HUES48 (cell line): ENCODE data around the gene AGTRAP.

ENCODE experiments used
- H3K27ac ChIP-seq: one replicate; pipeline ENCODE4 v1.7.0; 2013; ENCODE audit warnings: low read depth, low read length, inconsistent platforms
- H3K27me3 ChIP-seq: 2 replicates; pipeline ENCODE4 v1.6.1; 2013; ENCODE audit warnings: mild to moderate bottlenecking, low read length; ENCODE audit not compliant: control insufficient read depth, insufficient read depth
- H3K36me3 ChIP-seq: 2 replicates; pipeline ENCODE4 v1.6.1; 2013; ENCODE audit warnings: low read length; ENCODE audit not compliant: control insufficient read depth, insufficient read depth
- H3K4me1 ChIP-seq: 2 replicates; pipeline ENCODE4 v1.6.1; 2013; ENCODE audit warnings: mild to moderate bottlenecking, low read length; ENCODE audit not compliant: control insufficient read depth, insufficient read depth
- H3K4me3 ChIP-seq: 2 replicates; pipeline ENCODE4 v1.5.1; 2013; ENCODE audit warnings: mild to moderate bottlenecking, low read depth, low read length
- H3K9ac ChIP-seq: 2 replicates; pipeline ENCODE4 v1.6.1; 2013; ENCODE audit warnings: mild to moderate bottlenecking, low read depth, low read length, moderate library complexity
- H3K9me3 ChIP-seq: 2 replicates; pipeline ENCODE4 v1.6.1; 2013; ENCODE audit warnings: low read length; ENCODE audit not compliant: control insufficient read depth, insufficient read depth

The AGTRAP gene

GRCh38 chr1:11784993-11785769 is 49.2 kb downstream of the AGTRAP start:
- Histone ChIP-seq H3K4me3 (no peak overlapping the region), H3K27ac (peak overlapping the region; percentile 21), H3K9ac (no peak overlapping the region), H3K9me3 (no peaks in the 10 kb centered on the region), H3K36me3 (peaks cover 7% of the 10 kb centered on the region; the same call in 1 of the 2 replicates), H3K4me1 (peaks cover 35% of the 10 kb centered on the region), H3K27me3 (no peaks in the 10 kb centered on the region)

DNA sequence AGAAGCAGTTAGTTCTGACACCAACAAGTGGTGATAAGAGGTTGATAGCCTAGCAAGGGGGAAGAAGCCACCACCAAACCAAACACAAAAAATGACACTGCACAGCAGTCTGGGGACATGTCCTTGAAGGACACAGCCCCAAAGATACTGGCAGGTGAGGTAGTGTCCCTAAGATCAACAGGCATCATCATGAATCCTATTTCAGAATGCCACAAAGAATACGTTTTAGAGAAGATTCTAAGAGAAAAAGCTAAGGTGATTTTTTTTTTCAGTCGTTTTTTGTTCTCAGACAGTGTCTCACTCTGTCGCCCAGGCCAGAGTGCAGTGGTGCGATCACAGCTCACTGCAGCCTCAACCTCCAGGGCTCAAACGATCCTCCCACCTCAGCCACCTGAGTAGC is 50.2 kb downstream of the AGTRAP start:
- peaks cover 17% of the 10 kb centered on the region; the same call in 1 of the 2 replicates for H3K36me3 ChIP-seq
- no peak overlapping the region for H3K9ac ChIP-seq
- no peaks in the 10 kb centered on the region for H3K9me3 ChIP-seq
- no peak overlapping the region for H3K27ac ChIP-seq
- no peak overlapping the region for H3K4me3 ChIP-seq
- H3K4me1 ChIP-seq: peaks cover 35% of the 10 kb centered on the region
- H3K27me3 ChIP-seq: no peaks in the 10 kb centered on the region

GRCh38 chr1:11787251-11787803 is 51.4 kb downstream of the AGTRAP start:
- Histone ChIP-seq H3K36me3 (peaks cover 27% of the 10 kb centered on the region; the same call in 1 of the 2 replicates), H3K27me3 (no peaks in the 10 kb centered on the region), H3K9me3 (no peaks in the 10 kb centered on the region), H3K9ac (peak overlapping the region; percentile 25; the same call in 1 of the 2 replicates), H3K27ac (peak overlapping the region; percentile 88), H3K4me1 (peaks cover 35% of the 10 kb centered on the region), H3K4me3 (peak overlapping the region; percentile 29; the same call in 1 of the 2 replicates)

- no peak overlapping the region for H3K9ac ChIP-seq
- H3K27ac ChIP-seq: peak overlapping the region; percentile 88
- peaks cover 35% of the 10 kb centered on the region for H3K4me1 ChIP-seq
- no peaks in the 10 kb centered on the region for H3K27me3 ChIP-seq
- peaks cover 27% of the 10 kb centered on the region; the same call in 1 of the 2 replicates for H3K36me3 ChIP-seq
- no peak overlapping the region for H3K4me3 ChIP-seq
- H3K9me3 ChIP-seq: no peaks in the 10 kb centered on the region
Measured at GRCh38 chr1:11787804-11788436, 52.0 kb downstream of the AGTRAP start.

DNA sequence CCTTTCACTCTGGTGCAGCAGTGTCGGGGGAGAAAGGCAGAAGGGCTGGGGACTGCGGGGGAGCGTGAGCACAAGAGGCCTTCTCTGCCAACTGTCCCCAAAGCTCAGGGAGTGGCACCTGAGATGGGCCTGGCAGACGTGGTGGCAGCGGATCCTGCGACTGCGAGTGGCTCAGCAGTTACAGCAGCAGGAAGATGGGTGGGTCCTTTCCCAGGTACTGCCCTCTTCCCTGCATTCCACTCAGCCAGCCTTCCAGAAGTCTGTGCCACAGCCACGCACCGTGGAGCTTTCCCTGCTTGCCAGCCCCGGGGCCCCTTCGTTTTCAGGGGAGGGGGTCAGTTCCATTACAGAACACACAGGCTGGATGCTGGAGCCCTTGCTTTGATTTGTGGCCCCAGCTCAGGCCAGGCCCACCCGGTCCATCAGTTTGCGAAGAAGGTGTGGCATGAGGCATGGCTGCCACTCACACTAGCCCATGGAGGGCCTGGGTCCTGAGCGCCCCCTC is 52.7 kb downstream of the AGTRAP start:
- no peaks in the 10 kb centered on the region for H3K27me3 ChIP-seq
- H3K4me1 ChIP-seq: peaks cover 35% of the 10 kb centered on the region
- H3K36me3 ChIP-seq: peaks cover 30% of the 10 kb centered on the region; the same call in 1 of the 2 replicates
- H3K4me3 ChIP-seq: no peak overlapping the region
- H3K27ac ChIP-seq: no peak overlapping the region
- no peak overlapping the region for H3K9ac ChIP-seq
- H3K9me3 ChIP-seq: no peaks in the 10 kb centered on the region

GRCh38 chr1:11789126-11790067 is 53.5 kb downstream of the AGTRAP start:
- Histone ChIP-seq H3K4me1 (peaks cover 33% of the 10 kb centered on the region), H3K27ac (no peak overlapping the region), H3K36me3 (peaks cover 38% of the 10 kb centered on the region), H3K9ac (no peak overlapping the region), H3K4me3 (no peak overlapping the region), H3K9me3 (no peaks in the 10 kb centered on the region), H3K27me3 (no peaks in the 10 kb centered on the region)

DNA sequence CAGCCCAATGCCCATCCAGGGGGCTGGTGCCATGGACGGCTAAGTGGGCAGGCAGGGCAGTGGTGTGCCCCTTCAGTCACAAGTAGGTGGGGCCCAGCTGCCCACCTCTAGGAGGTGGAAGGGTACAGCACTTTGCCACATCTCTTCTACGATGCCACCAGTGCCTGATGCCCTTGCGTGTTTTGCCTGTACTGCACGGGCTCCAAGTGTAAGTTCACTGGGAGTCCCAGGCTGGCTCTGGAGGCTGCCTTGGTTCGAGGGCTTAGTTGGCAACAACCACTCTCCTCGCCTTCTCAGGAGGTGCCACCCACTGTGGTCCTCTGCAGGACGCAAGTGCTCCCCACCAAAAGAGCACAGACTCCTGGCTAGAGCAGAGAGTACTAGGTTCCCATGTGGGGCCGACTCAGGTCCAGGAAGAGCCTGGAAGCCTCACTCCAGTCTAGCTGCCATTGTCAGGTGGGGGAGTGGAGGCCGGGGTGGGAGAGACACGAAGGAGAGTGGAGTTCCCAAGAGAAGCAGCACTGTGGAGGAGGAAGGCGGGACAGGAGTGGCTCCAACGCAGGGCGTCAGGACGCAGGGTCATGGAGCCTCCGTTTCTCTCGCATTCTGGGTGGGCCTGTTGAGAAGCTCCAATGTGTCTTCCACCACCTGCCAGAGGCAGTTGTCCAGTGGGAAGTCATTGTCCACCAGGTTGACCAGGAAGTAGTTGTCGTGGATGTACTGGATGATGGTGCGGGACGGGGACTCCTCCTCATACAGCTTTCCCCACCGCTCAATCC is 54.4 kb downstream of the AGTRAP start:
- peaks cover 46% of the 10 kb centered on the region for H3K36me3 ChIP-seq
- no peak overlapping the region for H3K27ac ChIP-seq
- H3K9me3 ChIP-seq: no peaks in the 10 kb centered on the region
- no peak overlapping the region for H3K4me3 ChIP-seq
- H3K9ac ChIP-seq: no peak overlapping the region
- H3K27me3 ChIP-seq: no peaks in the 10 kb centered on the region
- H3K4me1 ChIP-seq: peaks cover 26% of the 10 kb centered on the region

DNA sequence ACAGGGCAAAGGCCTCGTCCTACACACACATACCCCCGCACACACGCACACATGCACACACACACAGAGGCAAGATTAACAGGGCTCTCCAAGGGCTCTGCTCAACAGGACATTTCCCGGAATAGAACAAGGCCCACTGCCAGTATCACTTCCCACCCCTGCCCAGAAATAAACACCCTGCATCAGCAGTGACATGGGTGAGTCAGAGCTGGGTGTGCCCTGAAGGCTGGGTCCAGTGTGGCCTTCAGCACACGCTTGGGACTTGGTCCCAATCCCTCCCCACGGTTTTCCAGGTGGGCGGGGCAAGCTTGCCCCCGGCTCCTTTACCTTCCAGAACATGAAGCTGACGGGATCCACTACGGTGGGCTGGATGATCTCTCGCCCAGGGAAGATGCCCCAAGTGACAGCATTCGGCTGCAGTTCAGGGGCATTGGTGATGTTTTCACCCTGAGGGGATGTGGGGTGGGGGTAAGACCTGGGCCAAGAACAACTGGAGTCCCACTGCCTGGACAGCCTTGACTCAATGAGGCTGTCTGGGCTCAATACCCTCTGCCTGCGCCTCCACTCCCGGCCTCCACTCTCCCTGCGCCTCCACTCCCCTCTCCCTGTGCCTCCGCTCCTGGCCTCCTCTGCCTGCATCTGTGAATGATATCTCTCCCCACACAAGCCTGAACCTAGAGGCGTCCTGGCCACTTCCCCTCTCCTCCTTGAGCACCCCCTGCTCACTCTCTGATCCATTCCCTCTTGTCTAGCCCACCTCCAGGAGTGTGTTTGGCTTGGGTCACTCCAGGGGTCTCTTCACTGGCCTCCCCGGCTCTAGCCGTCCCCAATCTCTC is 55.2 kb downstream of the AGTRAP start:
- no peak overlapping the region for H3K27ac ChIP-seq
- no peak overlapping the region for H3K9ac ChIP-seq
- no peaks in the 10 kb centered on the region for H3K9me3 ChIP-seq
- no peak overlapping the region for H3K4me3 ChIP-seq
- peaks cover 23% of the 10 kb centered on the region for H3K4me1 ChIP-seq
- H3K27me3 ChIP-seq: no peaks in the 10 kb centered on the region
- peaks cover 55% of the 10 kb centered on the region for H3K36me3 ChIP-seq

DNA sequence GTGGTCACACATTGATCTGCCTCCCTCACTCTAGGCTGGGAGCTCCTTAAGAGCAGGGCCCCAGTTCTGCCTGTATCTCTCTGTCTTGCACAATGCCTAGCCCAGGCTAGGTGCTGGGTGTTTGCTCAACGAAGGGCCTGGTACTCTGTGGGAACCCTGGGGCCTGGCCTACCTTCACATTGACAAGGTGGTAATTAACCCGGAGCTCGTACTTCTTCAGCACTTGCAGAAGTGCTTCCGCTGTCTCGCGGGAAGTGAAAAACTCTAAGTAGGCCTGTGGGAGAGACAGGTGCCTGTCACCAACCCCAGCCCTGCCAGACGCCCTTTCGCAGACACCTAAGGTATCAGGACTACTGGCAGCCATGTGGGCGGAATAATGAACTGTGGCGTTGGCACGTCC is 56.2 kb downstream of the AGTRAP start:
- H3K36me3 ChIP-seq: peaks cover 59% of the 10 kb centered on the region
- no peak overlapping the region for H3K4me3 ChIP-seq
- H3K9ac ChIP-seq: no peak overlapping the region
- H3K9me3 ChIP-seq: no peaks in the 10 kb centered on the region
- no peak overlapping the region for H3K27ac ChIP-seq
- H3K27me3 ChIP-seq: no peaks in the 10 kb centered on the region
- H3K4me1 ChIP-seq: peaks cover 12% of the 10 kb centered on the region
